Heart right ventricle (tissue), 16 donors: ENCODE results near the gene ZBTB40. TPM values are rescaled to one million over a fixed set of nuclear protein-coding genes. Genes with fewer than 3 reads are reported as not detected.

Experiments used
- ATAC-seq, 8 donors: fragments of 200-7000 bp; cut with Tn5 transposase; one replicate each; pipeline ENCODE4 v1.9.1; 2020; ENCODE audit warnings: mild to moderate bottlenecking in 8 of 8, moderate library complexity in 8 of 8, moderate number of reproducible peaks in 1 of 8
- DNase-seq, 2 donors: peaks; one replicate each; pipeline ENCODE4 v3.0.0-alpha.2; 2020
- H3K27ac ChIP-seq, 10 donors: fragments of 200-600 bp; sonication (generic) in 2 of 10; one replicate each; pipeline versions ENCODE4 v1.5.0 to v1.8.0; 2020 to 2022; ENCODE audit warnings: mild to moderate bottlenecking in 3 of 10
- H3K27me3 ChIP-seq, 7 donors: fragments of 200-600 bp; one replicate each; pipeline ENCODE4 v1.8.0; 2021 to 2022; ENCODE audit warnings: mild to moderate bottlenecking in 2 of 7
- H3K36me3 ChIP-seq, 9 donors: fragments of 200-600 bp; sonication (generic) in 1 of 9; one replicate each; pipeline versions ENCODE4 v1.5.0 to v1.8.0; 2020 to 2022; ENCODE audit warnings: mild to moderate bottlenecking in 2 of 9
- H3K4me1 ChIP-seq, 9 donors: fragments of 200-600 bp; sonication (generic) in 1 of 9; one replicate each; pipeline versions ENCODE4 v1.5.0 to v1.8.0; 2020 to 2022; ENCODE audit warnings: mild to moderate bottlenecking in 4 of 9
- H3K4me3 ChIP-seq, 10 donors: fragments of 200-600 bp; sonication (generic) in 2 of 10; one replicate each; pipeline versions ENCODE4 v1.5.0 to v1.8.0; 2020 to 2022; ENCODE audit warnings: mild to moderate bottlenecking in 7 of 10, moderate library complexity in 2 of 10
- H3K9me3 ChIP-seq, 11 donors: fragments of 200-600 bp in 10 of 11; sonication (generic) in 2 of 11; one replicate each; pipeline versions ENCODE4 v1.5.0 to v1.8.0; 2013 to 2022; ENCODE audit warnings: mild to moderate bottlenecking in 2 of 11, control low read depth in 1 of 11, moderate library complexity in 1 of 11
- WGBS, 2 donors: extraction: QIAGEN DNeasy Blood & Tissue Kit; methylation state at CpG; one replicate each; pipeline ENCODE4 v1.1.7; 2013; ENCODE audit warnings: inconsistent platforms in 1 of 2; 5-methylcytosine and 5-hydroxymethylcytosine counted together
- intact Hi-C, 10 donors: fragments of 100-400 bp; cut with DNase I; formaldehyde crosslinking; loops; one replicate each; pipeline versions ENCODE4 v1.11.1 to v1.14.2; 2022
- polyA plus RNA-seq, 2 donors: library from polyadenylated mRNA; stranded (reverse); fragments of 200-250 nt; gene quantifications; one replicate each; pipeline ENCODE4 v1.2.3, GENCODE V29; 2013
- total RNA-seq, 10 donors: library from RNA; stranded (reverse); fragmentation: NEBNext Ultra II Directional in 3 of 10; extraction: Animal tissue kit (Norgen Biotek cat#: 25700) in 3 of 10; gene quantifications; one replicate each; pipeline versions ENCODE4 v1.2.1 to v1.2.4, GENCODE V29; 2021 to 2023
- TF ChIP-seq, protein P1 (sequence below), 9 donors: fragments of 200-600 bp; sonication (generic) in 2 of 9; IDR thresholded peaks; one replicate each; pipeline versions ENCODE4 v1.5.0 to v1.8.0; 2021 to 2022; ENCODE audit warnings: antibody characterized with exemption in 9 of 9, mild to moderate bottlenecking in 5 of 9, moderate library complexity in 1 of 9
- donor health status: Arrhythmogenic right ventricular cardiomyopathy.
- donor health status: ischemic (EF 13 %, LVEDD 7.1; RV severe dilation, severe dysfunction).
- donor health status: healthy with polysubstance abuse.
- donor health status: DM: no; HTN: yes; CAD: no.
- donor health status: DM: no; HTN: no; CAD: no.
- donor health status: ischemic (EF 25% LVEDD 6.9; RV normal size, moderate dysfunction).
- donor health status: ischemic (EF 25% LVEDD 5.7; RV mildly dilated, moderate dysfunction).
- donor health status: healthy.
- donor health status: DM: yes; HTN: yes; CAD: no.
- donor health status: Ischemic cardiomyopathy.
- donor health status: ischemic (EF 35%, LVEDD 5.7; RV mildly dilated, moderate dysfunction).
- donor health status: nonischemic (EF 11% LVEDD 7.7; RV severe dilation, severe dysfunction).
- donor health status: DM: yes; HTN: yes; CAD: no.
- donor health status: PGD.
- donor health status: ischemic (EF 29% LVEDD 5.4; RV normal size, mild dysfunction).
- donor health status: nonischemic (EF 23%, LVEDD 6.1; RV moderate dilation, normal function).

Gene ZBTB40
- total and polyA plus RNA-seq, 12 donors: 3.2 to 18.2 (median 13.2) TPM

DNA sequence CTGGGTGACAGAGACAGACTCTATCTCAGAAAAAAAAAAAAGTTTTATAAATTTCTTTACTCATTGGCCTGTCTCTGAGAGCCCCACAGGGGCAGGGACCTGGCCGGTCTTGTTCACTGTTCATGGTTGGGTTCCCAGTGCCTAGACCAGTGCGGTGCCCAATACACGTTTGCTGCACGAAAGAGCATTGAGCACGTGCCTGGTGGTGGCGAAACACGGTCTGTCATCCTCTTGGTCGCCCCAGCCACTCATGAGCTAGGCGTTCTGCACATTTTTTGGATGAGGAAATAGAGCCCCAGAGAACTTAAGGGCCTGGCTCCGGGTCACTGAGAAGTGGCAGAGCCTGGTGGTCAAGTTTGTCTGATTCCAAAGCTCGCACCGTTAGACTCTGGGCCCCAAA lies 93.0 kb downstream of the ZBTB40 start:
- no peaks in the 10 kb centered on the region for H3K9me3 ChIP-seq
- no peak overlapping the region for H3K4me3 ChIP-seq
- no peaks in the 10 kb centered on the region for H3K36me3 ChIP-seq
- H3K4me1 ChIP-seq: no peaks in the 10 kb centered on the region
- WGBS, 2 donors: 88 to 91% methylated on average over 12 of the region's 12 CpGs
- H3K27me3 ChIP-seq: peaks cover 0 to 60% (median 44%) of the 10 kb centered on the region in 7 donors
- ATAC-seq: no peak
- TF ChIP-seq, protein P1, sequence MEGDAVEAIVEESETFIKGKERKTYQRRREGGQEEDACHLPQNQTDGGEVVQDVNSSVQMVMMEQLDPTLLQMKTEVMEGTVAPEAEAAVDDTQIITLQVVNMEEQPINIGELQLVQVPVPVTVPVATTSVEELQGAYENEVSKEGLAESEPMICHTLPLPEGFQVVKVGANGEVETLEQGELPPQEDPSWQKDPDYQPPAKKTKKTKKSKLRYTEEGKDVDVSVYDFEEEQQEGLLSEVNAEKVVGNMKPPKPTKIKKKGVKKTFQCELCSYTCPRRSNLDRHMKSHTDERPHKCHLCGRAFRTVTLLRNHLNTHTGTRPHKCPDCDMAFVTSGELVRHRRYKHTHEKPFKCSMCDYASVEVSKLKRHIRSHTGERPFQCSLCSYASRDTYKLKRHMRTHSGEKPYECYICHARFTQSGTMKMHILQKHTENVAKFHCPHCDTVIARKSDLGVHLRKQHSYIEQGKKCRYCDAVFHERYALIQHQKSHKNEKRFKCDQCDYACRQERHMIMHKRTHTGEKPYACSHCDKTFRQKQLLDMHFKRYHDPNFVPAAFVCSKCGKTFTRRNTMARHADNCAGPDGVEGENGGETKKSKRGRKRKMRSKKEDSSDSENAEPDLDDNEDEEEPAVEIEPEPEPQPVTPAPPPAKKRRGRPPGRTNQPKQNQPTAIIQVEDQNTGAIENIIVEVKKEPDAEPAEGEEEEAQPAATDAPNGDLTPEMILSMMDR (IDR thresholded peaks at IDR 0.05): no peak
- DNase-seq: no peak
- no peak overlapping the region for H3K27ac ChIP-seq
- intact Hi-C loops: loop anchor here in 1 of 10 donors (10.0 kb wide), 1 partner anchor 90 kb away; the partner anchor contains the start of gene C1QA

DNA sequence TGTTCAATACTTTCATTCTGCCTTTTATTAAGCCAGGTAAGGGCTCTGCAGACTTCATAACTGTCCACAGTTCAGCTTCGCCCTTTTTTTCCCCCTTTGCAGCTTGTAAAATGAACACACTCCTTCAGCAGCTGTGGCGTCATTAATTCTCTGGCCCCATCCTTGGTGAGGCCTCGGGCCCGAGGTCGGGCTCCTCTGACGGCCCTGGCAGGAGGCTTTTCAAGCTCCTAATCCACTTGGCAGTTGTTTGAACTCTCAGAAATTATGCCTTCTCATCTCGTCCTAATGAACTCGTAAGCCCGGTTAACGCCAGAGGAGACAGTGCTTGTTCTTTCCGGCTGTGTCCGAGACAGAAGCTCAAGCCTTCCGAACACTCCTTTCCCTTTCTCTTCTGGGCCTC lies 93.5 kb downstream of the ZBTB40 start:
- Histone ChIP-seq H3K4me1 (no peaks in the 10 kb centered on the region), H3K27ac (no peak overlapping the region), H3K4me3 (no peak overlapping the region), H3K27me3 (peaks cover 0 to 60% (median 45%) of the 10 kb centered on the region in 7 donors), H3K36me3 (no peaks in the 10 kb centered on the region), H3K9me3 (no peaks in the 10 kb centered on the region)
- 67 to 69% methylated on average over 13 of the region's 13 CpGs for WGBS, 2 donors
- DNase-seq (no peak), ATAC-seq (no peak)
- TF ChIP-seq, protein P1 (IDR thresholded peaks at IDR 0.05): no peak
- intact Hi-C loops: loop anchor here in 1 of 10 donors (10.0 kb wide), 1 partner anchor 90 kb away; the partner anchor contains the start of gene C1QA

DNA sequence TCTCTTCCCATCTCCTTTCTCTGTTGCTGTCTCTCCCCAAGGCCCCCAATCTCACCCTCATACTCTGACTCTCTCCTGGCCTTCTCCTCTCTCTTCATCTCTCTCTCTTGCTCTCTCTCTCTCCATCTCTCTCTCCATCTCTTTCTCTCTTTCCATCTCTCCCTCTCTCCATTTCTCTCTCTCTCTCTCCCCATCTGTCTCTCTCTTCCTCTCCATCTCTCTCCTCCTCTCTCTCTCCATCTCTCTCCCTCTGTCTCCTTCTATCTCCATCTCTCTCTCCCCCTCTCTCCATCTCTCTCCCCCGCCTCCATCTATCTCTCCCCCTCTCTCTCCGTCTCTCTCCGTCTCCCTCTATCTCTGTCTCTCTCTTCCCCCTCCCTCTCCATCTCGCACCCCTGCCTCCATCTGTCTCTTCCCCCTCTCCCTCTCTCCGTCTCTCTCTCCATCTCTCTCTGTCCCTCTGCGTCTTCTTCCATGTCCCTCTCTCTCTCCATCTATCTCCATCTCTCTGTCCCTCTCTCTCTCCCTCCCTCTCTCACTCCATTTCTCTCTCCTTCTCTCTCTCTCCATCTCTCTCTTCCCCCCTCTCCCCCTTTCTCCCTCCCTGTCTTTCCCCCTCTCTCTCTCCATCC lies 95.7 kb downstream of the ZBTB40 start:
- no peak overlapping the region for H3K27ac ChIP-seq
- WGBS, 2 donors: 73 to 75% methylated on average over 6 of the region's 6 CpGs
- no peak for ATAC-seq
- no peaks in the 10 kb centered on the region for H3K4me1 ChIP-seq
- no peak for DNase-seq
- H3K9me3 ChIP-seq: no peaks in the 10 kb centered on the region
- no peaks in the 10 kb centered on the region for H3K36me3 ChIP-seq
- peaks cover 0 to 79% (median 61%) of the 10 kb centered on the region in 7 donors for H3K27me3 ChIP-seq
- TF ChIP-seq, protein P1 (IDR thresholded peaks at IDR 0.05): no peak
- no peak overlapping the region for H3K4me3 ChIP-seq
- intact Hi-C loops: loop anchor here in 1 of 10 donors (10.0 kb wide), 1 partner anchor 87 kb away; the partner anchor contains the start of gene C1QA

DNA sequence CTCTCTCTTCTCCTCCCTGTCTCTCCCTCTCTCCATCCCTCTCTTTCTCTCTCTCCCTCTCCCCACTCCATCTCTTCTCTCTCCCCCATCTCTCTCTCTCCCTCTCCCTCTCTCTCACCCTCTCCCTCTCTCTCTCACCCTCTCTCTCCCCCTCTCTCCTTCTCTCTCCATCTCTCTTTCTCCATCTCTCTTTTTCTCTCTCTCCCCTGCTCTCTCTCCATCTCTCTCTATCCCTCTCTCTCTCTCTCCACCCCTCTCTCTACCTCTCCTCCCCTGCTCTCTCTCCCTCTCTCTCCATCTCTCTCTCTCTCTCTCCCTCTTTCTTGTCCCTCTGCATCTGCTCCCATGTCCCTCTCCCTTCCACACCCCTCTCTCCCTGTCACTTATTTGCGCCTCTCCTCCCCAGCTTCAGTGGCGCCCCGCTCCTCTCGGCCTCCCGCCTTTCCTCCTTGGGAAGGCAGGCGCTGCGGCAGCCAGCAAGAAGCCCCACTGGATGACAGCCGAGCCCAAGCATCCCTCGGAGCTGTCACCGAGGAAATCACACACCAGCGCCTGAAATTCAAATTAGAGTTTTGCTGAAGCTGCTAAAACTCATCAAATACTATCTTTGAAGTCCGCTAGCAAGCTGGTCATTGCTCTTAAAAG lies 96.3 kb downstream of the ZBTB40 start:
- DNase-seq (no peak), ATAC-seq (no peak)
- Histone ChIP-seq H3K27me3 (peaks cover 0 to 85% (median 68%) of the 10 kb centered on the region in 7 donors), H3K9me3 (no peaks in the 10 kb centered on the region), H3K4me3 (no peak overlapping the region), H3K4me1 (no peaks in the 10 kb centered on the region), H3K36me3 (no peaks in the 10 kb centered on the region), H3K27ac (no peak overlapping the region)
- TF ChIP-seq, protein P1 (IDR thresholded peaks at IDR 0.05): no peak
- intact Hi-C loops: loop anchor here in 1 of 10 donors (10.0 kb wide), 1 partner anchor 87 kb away; the partner anchor contains the start of gene C1QA
- WGBS, 2 donors: 13 to 16% methylated on average over 12 of the region's 12 CpGs
